Activated T-cell treated with anti-CD3 and anti-CD28 coated beads, Interleukin-2, amount 50 U/mL, for 24 hours (primary cell): ENCODE results near the gene SLC35F3.
"Not testable (repeated sequence)": the region's sequence is repeated elsewhere in the genome, so short reads cannot be mapped to it uniquely, and the experiment has no call there.

ENCODE experiments used
- DNase-seq: peaks from one replicate; pipeline ENCODE4 v3.0.0-alpha.2; 2020
- H3K27ac Mint-ChIP-seq: 2 replicates; pipeline ENCODE4 v1.8.0; 2020; ENCODE audit warnings: mild to moderate bottlenecking, mixed read lengths
- H3K27me3 Mint-ChIP-seq: 2 replicates; pipeline ENCODE4 v1.8.0; 2020; ENCODE audit warnings: mixed read lengths
- H3K36me3 Mint-ChIP-seq: 2 replicates; pipeline ENCODE4 v1.8.0; 2020; ENCODE audit warnings: low read depth, mixed read lengths
- H3K4me1 Mint-ChIP-seq: 2 replicates; pipeline ENCODE4 v1.8.0; 2020; ENCODE audit warnings: low read depth, mixed read lengths
- H3K4me3 Mint-ChIP-seq: 2 replicates; pipeline ENCODE4 v1.8.0; 2020; ENCODE audit warnings: mild to moderate bottlenecking, moderate library complexity, mixed read lengths
- H3K9me3 Mint-ChIP-seq: 2 replicates; pipeline ENCODE4 v1.8.0; 2020; ENCODE audit warnings: mixed read lengths

The SLC35F3 gene

DNA sequence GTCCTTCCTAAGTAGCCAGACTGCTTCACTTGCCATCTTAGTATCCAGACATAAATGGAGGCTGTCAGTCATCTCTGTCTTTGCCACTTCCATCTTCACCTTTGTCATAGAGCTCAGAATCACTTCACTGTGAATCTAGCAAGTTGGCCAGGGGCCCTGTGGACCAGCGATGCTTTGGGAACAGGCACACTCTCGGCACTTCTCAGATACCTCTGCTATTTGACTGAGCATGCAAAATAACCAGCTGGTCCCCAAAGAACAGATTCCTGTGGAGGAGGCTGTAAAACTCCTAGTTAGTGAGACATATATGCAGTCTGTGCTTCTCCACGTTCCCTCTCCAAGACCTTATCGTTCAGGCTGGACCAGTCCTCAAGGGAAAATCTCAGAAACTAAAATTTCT is 392.0 kb downstream of the SLC35F3 start:
- H3K27me3 Mint-ChIP-seq, result peaks cover 53% of the 10 kb centered on the region
- no peaks in the 10 kb centered on the region for H3K36me3 Mint-ChIP-seq
- H3K4me3 Mint-ChIP-seq, result no peak overlapping the region
- DNase-seq, result no peak
- no peaks in the 10 kb centered on the region for H3K4me1 Mint-ChIP-seq
- H3K9me3 Mint-ChIP-seq, result no peaks in the 10 kb centered on the region
- no peak overlapping the region for H3K27ac Mint-ChIP-seq

- peaks cover 48% of the 10 kb centered on the region for H3K27me3 Mint-ChIP-seq
- no peak for DNase-seq
- no peak overlapping the region for H3K4me3 Mint-ChIP-seq
- H3K27ac Mint-ChIP-seq, result no peak overlapping the region
- no peaks in the 10 kb centered on the region for H3K4me1 Mint-ChIP-seq
- no peaks in the 10 kb centered on the region for H3K36me3 Mint-ChIP-seq
- H3K9me3 Mint-ChIP-seq, result no peaks in the 10 kb centered on the region
These were observed 393.2 kb downstream of the SLC35F3 start for GRCh38 chr1:234297668-234298067.

DNA sequence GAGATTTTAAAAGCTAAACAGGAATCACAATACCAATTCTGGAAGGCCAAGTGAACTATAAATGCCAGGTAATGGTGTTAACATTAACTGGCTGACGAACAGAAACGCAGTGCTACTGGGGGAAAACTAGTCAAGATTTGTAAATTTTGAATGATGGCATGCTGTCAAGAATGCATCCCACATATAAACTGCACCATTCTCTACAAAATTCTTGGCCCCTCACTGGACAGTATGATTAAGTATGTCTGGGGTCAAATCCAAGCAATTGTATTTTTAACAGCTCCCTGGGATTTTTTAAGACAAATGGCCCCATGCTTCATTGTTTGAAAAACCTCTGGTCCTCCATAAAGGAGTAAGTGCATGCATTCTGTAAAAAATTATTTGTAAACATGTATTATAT is 395.6 kb downstream of the SLC35F3 start:
- DNase-seq, result no peak
- H3K27me3 Mint-ChIP-seq, result peaks cover 35% of the 10 kb centered on the region
- no peak overlapping the region for H3K4me3 Mint-ChIP-seq
- no peaks in the 10 kb centered on the region for H3K9me3 Mint-ChIP-seq
- no peak overlapping the region for H3K27ac Mint-ChIP-seq
- no peaks in the 10 kb centered on the region for H3K36me3 Mint-ChIP-seq
- no peaks in the 10 kb centered on the region for H3K4me1 Mint-ChIP-seq

DNA sequence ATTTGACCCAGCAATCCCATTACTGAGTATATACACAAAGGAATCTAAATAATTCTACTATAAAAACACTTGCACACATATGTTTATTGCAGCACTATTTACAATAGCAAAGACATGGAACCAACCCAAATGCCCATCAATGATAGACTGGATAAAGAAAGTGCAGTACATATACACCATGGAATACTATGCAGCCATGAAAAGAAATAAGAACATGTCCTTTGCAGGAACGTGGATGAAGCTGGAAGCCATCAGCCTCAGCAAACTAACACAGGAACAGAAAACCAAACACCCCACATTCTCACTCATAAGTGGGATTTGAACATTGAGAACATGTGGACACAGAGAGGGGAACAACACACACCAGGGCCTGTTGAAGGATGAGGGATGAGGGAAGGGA is 397.2 kb downstream of the SLC35F3 start:
- not testable (repeated sequence) for H3K4me3 Mint-ChIP-seq, H3K36me3 Mint-ChIP-seq, DNase-seq, H3K9me3 Mint-ChIP-seq, H3K27ac Mint-ChIP-seq, H3K4me1 Mint-ChIP-seq
- peaks cover 23% of the 10 kb centered on the region for H3K27me3 Mint-ChIP-seq

GRCh38 chr1:234302354-234302962 is 398.0 kb downstream of the SLC35F3 start:
- Mint-ChIP-seq H3K27me3 (peaks cover 17% of the 10 kb centered on the region), H3K9me3 (no peaks in the 10 kb centered on the region), H3K36me3 (no peaks in the 10 kb centered on the region), H3K27ac (no peak overlapping the region), H3K4me3 (no peak overlapping the region), H3K4me1 (no peaks in the 10 kb centered on the region)
- DNase-seq, result no peak

GRCh38 chr1:234303231-234303630 is 398.8 kb downstream of the SLC35F3 start:
- H3K4me1 Mint-ChIP-seq, result no peaks in the 10 kb centered on the region
- no peak overlapping the region for H3K4me3 Mint-ChIP-seq
- H3K27ac Mint-ChIP-seq, result no peak overlapping the region
- DNase-seq, result no peak
- H3K36me3 Mint-ChIP-seq, result no peaks in the 10 kb centered on the region
- peaks cover 10% of the 10 kb centered on the region for H3K27me3 Mint-ChIP-seq
- H3K9me3 Mint-ChIP-seq, result no peaks in the 10 kb centered on the region

DNA sequence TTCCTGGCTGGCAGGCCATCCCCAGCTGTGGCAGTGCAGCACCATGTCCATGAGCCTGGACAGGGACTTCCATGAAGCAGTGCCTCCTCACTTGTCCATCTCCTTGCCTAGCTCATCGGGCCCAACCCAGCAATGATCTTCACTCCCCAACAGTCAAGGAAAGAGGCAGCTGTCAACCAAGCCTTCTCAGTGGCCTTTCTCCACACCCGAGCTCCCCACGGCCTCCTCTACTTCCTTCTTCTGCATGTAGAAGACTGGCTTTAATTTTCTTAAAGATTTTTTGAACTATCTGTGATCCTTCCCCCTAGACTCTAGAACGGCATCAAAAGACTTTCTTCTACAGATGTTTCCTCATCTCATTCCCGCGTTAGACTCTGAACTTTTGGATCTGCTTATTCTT is 403.2 kb downstream of the SLC35F3 start:
- no peak for DNase-seq

GRCh38 chr1:234309243-234309597 is 404.7 kb downstream of the SLC35F3 start:
- Mint-ChIP-seq H3K4me1 (peaks cover 31% of the 10 kb centered on the region), H3K9me3 (no peaks in the 10 kb centered on the region), H3K36me3 (no peaks in the 10 kb centered on the region), H3K27ac (no peak overlapping the region), H3K4me3 (no peak overlapping the region), H3K27me3 (peaks cover 18% of the 10 kb centered on the region)
- DNase-seq, result no peak

More for the DNA sequence above, 403.2 kb downstream of the SLC35F3 start:
- H3K27ac Mint-ChIP-seq, result no peak overlapping the region
- peaks cover 15% of the 10 kb centered on the region for H3K27me3 Mint-ChIP-seq
- no peaks in the 10 kb centered on the region for H3K36me3 Mint-ChIP-seq
- no peaks in the 10 kb centered on the region for H3K9me3 Mint-ChIP-seq
- H3K4me1 Mint-ChIP-seq, result peaks cover 20% of the 10 kb centered on the region
- H3K4me3 Mint-ChIP-seq, result no peak overlapping the region

GRCh38 chr1:234309598-234310459 is 405.4 kb downstream of the SLC35F3 start:
- H3K27ac Mint-ChIP-seq, result peak overlapping the region; percentile 35
- peaks cover 36% of the 10 kb centered on the region for H3K4me1 Mint-ChIP-seq
- DNase-seq, result peak; percentile 80
- no peaks in the 10 kb centered on the region for H3K36me3 Mint-ChIP-seq
- no peak overlapping the region for H3K4me3 Mint-ChIP-seq
- H3K27me3 Mint-ChIP-seq, result peaks cover 18% of the 10 kb centered on the region
- no peaks in the 10 kb centered on the region for H3K9me3 Mint-ChIP-seq

GRCh38 chr1:234310460-234310817 is 406.0 kb downstream of the SLC35F3 start:
- no peak for DNase-seq
- no peaks in the 10 kb centered on the region for H3K36me3 Mint-ChIP-seq
- no peak overlapping the region for H3K27ac Mint-ChIP-seq
- H3K27me3 Mint-ChIP-seq, result peaks cover 18% of the 10 kb centered on the region
- H3K9me3 Mint-ChIP-seq, result no peaks in the 10 kb centered on the region
- peaks cover 41% of the 10 kb centered on the region for H3K4me1 Mint-ChIP-seq
- no peak overlapping the region for H3K4me3 Mint-ChIP-seq

GRCh38 chr1:234311414-234311813 is 406.9 kb downstream of the SLC35F3 start:
- no peaks in the 10 kb centered on the region for H3K36me3 Mint-ChIP-seq
- H3K4me1 Mint-ChIP-seq, result peaks cover 51% of the 10 kb centered on the region
- H3K4me3 Mint-ChIP-seq, result no peak overlapping the region
- H3K9me3 Mint-ChIP-seq, result no peaks in the 10 kb centered on the region
- no peak for DNase-seq
- peaks cover 19% of the 10 kb centered on the region for H3K27me3 Mint-ChIP-seq
- H3K27ac Mint-ChIP-seq, result no peak overlapping the region

GRCh38 chr1:234313171-234313570 is 408.7 kb downstream of the SLC35F3 start:
- Mint-ChIP-seq H3K9me3 (no peaks in the 10 kb centered on the region), H3K27me3 (peaks cover 25% of the 10 kb centered on the region), H3K4me1 (peaks cover 59% of the 10 kb centered on the region), H3K36me3 (no peaks in the 10 kb centered on the region), H3K4me3 (no peak overlapping the region), H3K27ac (no peak overlapping the region)
- no peak for DNase-seq

DNA sequence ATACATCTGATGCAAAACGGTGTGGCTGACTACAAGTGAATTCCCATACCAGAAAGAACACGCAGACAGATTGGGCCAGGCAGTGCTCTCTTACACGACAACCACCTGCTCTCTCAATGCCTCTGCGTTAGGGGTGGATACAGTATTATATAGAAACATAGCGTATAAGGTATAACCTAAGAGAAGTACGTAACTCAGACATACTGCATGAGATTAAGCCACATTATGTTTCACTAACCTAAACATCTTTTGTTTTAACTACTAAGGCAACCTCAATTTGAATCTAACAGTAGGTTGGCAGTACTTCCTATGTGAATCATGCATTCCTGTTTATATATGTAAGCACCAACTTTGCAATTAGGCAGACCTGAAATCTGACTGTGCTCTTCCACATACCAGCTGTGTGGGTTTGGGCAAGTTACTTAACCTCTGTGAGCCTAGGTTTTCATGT is 410.6 kb downstream of the SLC35F3 start:
- peak overlapping the region; percentile 83 for H3K27ac Mint-ChIP-seq
- peaks cover 28% of the 10 kb centered on the region for H3K27me3 Mint-ChIP-seq
- no peaks in the 10 kb centered on the region for H3K36me3 Mint-ChIP-seq
- H3K4me3 Mint-ChIP-seq, result peak overlapping the region; percentile 9
- DNase-seq, result no peak
- peaks cover 50% of the 10 kb centered on the region for H3K4me1 Mint-ChIP-seq
- no peaks in the 10 kb centered on the region for H3K9me3 Mint-ChIP-seq

- Mint-ChIP-seq H3K27ac (peak overlapping the region; percentile 83), H3K27me3 (peaks cover 28% of the 10 kb centered on the region), H3K4me3 (peak overlapping the region; percentile 28), H3K9me3 (no peaks in the 10 kb centered on the region), H3K36me3 (no peaks in the 10 kb centered on the region), H3K4me1 (peaks cover 45% of the 10 kb centered on the region)
- DNase-seq, result no peak
These were observed 411.1 kb downstream of the SLC35F3 start for GRCh38 chr1:234315588-234315987.

DNA sequence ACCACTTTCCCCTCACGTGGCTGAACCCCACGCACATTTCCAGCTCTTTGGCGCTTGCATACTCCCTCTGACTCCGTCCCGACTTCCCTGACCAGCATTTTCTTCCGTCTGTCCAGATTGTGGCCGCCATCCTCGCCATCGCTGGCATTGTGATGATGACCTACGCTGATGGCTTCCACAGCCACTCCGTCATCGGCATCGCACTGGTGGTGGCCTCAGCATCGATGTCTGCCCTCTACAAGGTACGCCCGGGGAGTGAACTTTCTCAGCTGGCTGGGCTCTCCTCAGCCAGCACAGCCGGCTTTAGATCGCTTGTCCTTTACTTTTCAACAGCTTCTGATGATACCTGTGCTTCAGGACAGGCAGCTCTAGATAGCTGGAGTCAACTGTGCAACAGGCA is 412.0 kb downstream of the SLC35F3 start:
- H3K27ac Mint-ChIP-seq, result no peak overlapping the region

More for the DNA sequence above, 412.0 kb downstream of the SLC35F3 start:
- Mint-ChIP-seq H3K27me3 (peaks cover 21% of the 10 kb centered on the region), H3K4me3 (no peak overlapping the region), H3K4me1 (peaks cover 40% of the 10 kb centered on the region), H3K9me3 (no peaks in the 10 kb centered on the region), H3K36me3 (no peaks in the 10 kb centered on the region)
- DNase-seq, result no peak
